ENCODE measurements around the gene ENTR1. TPM values are rescaled to one million over a fixed set of nuclear protein-coding genes. Genes with fewer than 3 reads are reported as not detected.
A peak's percentile ranks its signal among the peaks of the same experiment; 100 is the strongest.
"Not testable (repeated sequence)": the region's sequence is repeated elsewhere in the genome, so short reads cannot be mapped to it uniquely, and the experiment has no call there.

The ENTR1 gene
- total RNA-seq, 2 donors from 2014 or later, result 25.3 to 43.1 TPM

- no peak for TF ChIP-seq CTCF (IDR thresholded peaks at IDR 0.05)
- Histone ChIP-seq H3K27me3 (replicated peaks; ENCODE audit: insufficient read depth) (no peaks in the 10 kb centered on the region), H3K4me3 (no peak overlapping the region), H3K27ac (no peak overlapping the region), H3K4me1 (ENCODE audit: control insufficient read depth in 1 of 2, low read depth in 2 of 2) (peaks cover 5 to 6% of the 10 kb centered on the region in 2 donors), H3K9me3 (no peaks in the 10 kb centered on the region), H3K36me3 (peaks cover 76% of the 10 kb centered on the region)
- DNase-seq (ENCODE audit: low spot score), result no peak
- ATAC-seq (ENCODE audit: insufficient number of reproducible peaks, low FRiP score, low read depth), result no peak
Observed at GRCh38 chr9:136416427-136416826, 6.0 kb upstream of the ENTR1 start.

GRCh38 chr9:136412962-136413361 is 2.5 kb upstream of the ENTR1 start:
- Histone ChIP-seq H3K27ac (no peak overlapping the region), H3K4me1 (ENCODE audit: control insufficient read depth in 1 of 2, low read depth in 2 of 2) (peaks cover 14 to 26% of the 10 kb centered on the region in 2 donors), H3K36me3 (peaks cover 45% of the 10 kb centered on the region), H3K9me3 (no peaks in the 10 kb centered on the region), H3K4me3 (no peak overlapping the region), H3K27me3 (replicated peaks; ENCODE audit: insufficient read depth) (no peaks in the 10 kb centered on the region)
- ATAC-seq (ENCODE audit: insufficient number of reproducible peaks, low FRiP score, low read depth) (no peak), DNase-seq (ENCODE audit: low spot score) (no peak)
- no peak for TF ChIP-seq CTCF (IDR thresholded peaks at IDR 0.05)

- H3K27ac ChIP-seq, result no peak overlapping the region
- no peak for TF ChIP-seq CTCF (IDR thresholded peaks at IDR 0.05)
- H3K4me1 ChIP-seq (ENCODE audit: control insufficient read depth in 1 of 2, low read depth in 2 of 2), result peaks cover 14 to 26% of the 10 kb centered on the region in 2 donors
- H3K9me3 ChIP-seq, result no peaks in the 10 kb centered on the region
- peaks cover 34% of the 10 kb centered on the region for H3K36me3 ChIP-seq
- no peaks in the 10 kb centered on the region for H3K27me3 ChIP-seq (replicated peaks; ENCODE audit: insufficient read depth)
- ATAC-seq (ENCODE audit: insufficient number of reproducible peaks, low FRiP score, low read depth) (no peak), DNase-seq (ENCODE audit: low spot score) (no peak)
- H3K4me3 ChIP-seq, result peak overlapping the region; percentile 98
Observed at GRCh38 chr9:136411378-136411777, 964 bp upstream of the ENTR1 start.

- no peaks in the 10 kb centered on the region for H3K9me3 ChIP-seq
- H3K36me3 ChIP-seq, result peaks cover 34% of the 10 kb centered on the region
- peak overlapping the region; percentile 98 for H3K4me3 ChIP-seq
- ATAC-seq (ENCODE audit: insufficient number of reproducible peaks, low FRiP score, low read depth) (no peak), DNase-seq (ENCODE audit: low spot score) (no peak)
- H3K27me3 ChIP-seq (replicated peaks; ENCODE audit: insufficient read depth), result no peaks in the 10 kb centered on the region
- peak overlapping the region in 1 of 2 donors; percentile 54 for H3K27ac ChIP-seq
- no peak for TF ChIP-seq CTCF (IDR thresholded peaks at IDR 0.05)
- H3K4me1 ChIP-seq (ENCODE audit: control insufficient read depth in 1 of 2, low read depth in 2 of 2), result peaks cover 14 to 26% of the 10 kb centered on the region in 2 donors
Observed at GRCh38 chr9:136409557-136410455, 608 bp downstream of the ENTR1 start.

- Histone ChIP-seq H3K27ac (no peak overlapping the region), H3K27me3 (replicated peaks; ENCODE audit: insufficient read depth) (no peaks in the 10 kb centered on the region), H3K4me1 (ENCODE audit: control insufficient read depth in 1 of 2, low read depth in 2 of 2) (peaks cover 14 to 26% of the 10 kb centered on the region in 2 donors), H3K9me3 (no peaks in the 10 kb centered on the region), H3K4me3 (no peak overlapping the region), H3K36me3 (peaks cover 18% of the 10 kb centered on the region)
- no peak for TF ChIP-seq CTCF (IDR thresholded peaks at IDR 0.05)
- DNase-seq (ENCODE audit: low spot score) (no peak), ATAC-seq (ENCODE audit: insufficient number of reproducible peaks, low FRiP score, low read depth) (no peak)
Observed at GRCh38 chr9:136407911-136408310, 2.5 kb downstream of the ENTR1 start.

GRCh38 chr9:136407061-136407460 is 3.4 kb downstream of the ENTR1 start:
- H3K36me3 ChIP-seq, result peaks cover 15% of the 10 kb centered on the region
- H3K9me3 ChIP-seq; H3K27ac ChIP-seq; ATAC-seq (ENCODE audit: insufficient number of reproducible peaks, low FRiP score, low read depth); DNase-seq (ENCODE audit: low spot score); H3K27me3 ChIP-seq (replicated peaks; ENCODE audit: insufficient read depth); H3K4me3 ChIP-seq: not testable (repeated sequence)
- peaks cover 14 to 26% of the 10 kb centered on the region in 2 donors for H3K4me1 ChIP-seq (ENCODE audit: control insufficient read depth in 1 of 2, low read depth in 2 of 2)

GRCh38 chr9:136405904-136406303 is 4.5 kb downstream of the ENTR1 start:
- not testable (repeated sequence) for H3K9me3 ChIP-seq; DNase-seq (ENCODE audit: low spot score); H3K4me3 ChIP-seq; ATAC-seq (ENCODE audit: insufficient number of reproducible peaks, low FRiP score, low read depth); H3K27me3 ChIP-seq (replicated peaks; ENCODE audit: insufficient read depth); H3K27ac ChIP-seq
- peaks cover 15% of the 10 kb centered on the region for H3K36me3 ChIP-seq
- H3K4me1 ChIP-seq (ENCODE audit: control insufficient read depth in 1 of 2, low read depth in 2 of 2), result peaks cover 4 to 15% of the 10 kb centered on the region in 2 donors

Data from thoracic aorta (tissue), 2 donors.